Measurements from ENCODE around the gene IDH3B.

DNA sequence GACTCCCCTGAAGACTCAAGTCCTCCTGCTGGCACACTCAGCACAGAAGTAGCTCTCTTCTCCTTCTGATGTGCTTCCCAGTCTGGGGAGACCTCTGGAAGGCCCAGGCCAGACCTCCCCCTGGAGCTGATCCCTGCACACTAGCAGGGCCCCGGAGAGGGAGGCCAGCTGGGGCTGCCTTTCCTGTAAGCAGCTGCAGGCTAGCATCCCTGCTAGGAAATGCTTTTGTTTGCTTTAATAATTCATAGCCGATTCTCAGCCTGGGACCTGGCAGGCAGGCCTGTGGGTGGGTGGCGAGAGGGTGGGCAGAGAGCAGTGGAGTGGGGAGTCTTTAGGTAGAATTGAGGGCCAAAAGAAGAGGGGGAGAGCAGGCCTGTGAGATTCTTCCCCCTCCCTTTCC is 33.8 kb upstream of the IDH3B start:
- TF ChIP-seq, protein P1, sequence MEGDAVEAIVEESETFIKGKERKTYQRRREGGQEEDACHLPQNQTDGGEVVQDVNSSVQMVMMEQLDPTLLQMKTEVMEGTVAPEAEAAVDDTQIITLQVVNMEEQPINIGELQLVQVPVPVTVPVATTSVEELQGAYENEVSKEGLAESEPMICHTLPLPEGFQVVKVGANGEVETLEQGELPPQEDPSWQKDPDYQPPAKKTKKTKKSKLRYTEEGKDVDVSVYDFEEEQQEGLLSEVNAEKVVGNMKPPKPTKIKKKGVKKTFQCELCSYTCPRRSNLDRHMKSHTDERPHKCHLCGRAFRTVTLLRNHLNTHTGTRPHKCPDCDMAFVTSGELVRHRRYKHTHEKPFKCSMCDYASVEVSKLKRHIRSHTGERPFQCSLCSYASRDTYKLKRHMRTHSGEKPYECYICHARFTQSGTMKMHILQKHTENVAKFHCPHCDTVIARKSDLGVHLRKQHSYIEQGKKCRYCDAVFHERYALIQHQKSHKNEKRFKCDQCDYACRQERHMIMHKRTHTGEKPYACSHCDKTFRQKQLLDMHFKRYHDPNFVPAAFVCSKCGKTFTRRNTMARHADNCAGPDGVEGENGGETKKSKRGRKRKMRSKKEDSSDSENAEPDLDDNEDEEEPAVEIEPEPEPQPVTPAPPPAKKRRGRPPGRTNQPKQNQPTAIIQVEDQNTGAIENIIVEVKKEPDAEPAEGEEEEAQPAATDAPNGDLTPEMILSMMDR (IDR thresholded peaks at IDR 0.05 in 8 of 11, conservative IDR thresholded peaks at IDR 0.05 in 3 of 11) = no peak
- TF ChIP-seq POLR2A (IDR thresholded peaks at IDR 0.05) (no peak), POLR2AphosphoS5 (IDR thresholded peaks at IDR 0.05) (no peak)
